Measurements from ENCODE around the gene CDC42EP2. TPM values are rescaled to one million over a fixed set of nuclear protein-coding genes. Genes with fewer than 3 reads are reported as not detected.
A peak's percentile ranks its signal among the peaks of the same experiment; 100 is the strongest.

CDC42EP2 gene
- total and polyA plus RNA-seq, 12 donors = 1.0 to 18.3 (median 4.9) TPM

DNA sequence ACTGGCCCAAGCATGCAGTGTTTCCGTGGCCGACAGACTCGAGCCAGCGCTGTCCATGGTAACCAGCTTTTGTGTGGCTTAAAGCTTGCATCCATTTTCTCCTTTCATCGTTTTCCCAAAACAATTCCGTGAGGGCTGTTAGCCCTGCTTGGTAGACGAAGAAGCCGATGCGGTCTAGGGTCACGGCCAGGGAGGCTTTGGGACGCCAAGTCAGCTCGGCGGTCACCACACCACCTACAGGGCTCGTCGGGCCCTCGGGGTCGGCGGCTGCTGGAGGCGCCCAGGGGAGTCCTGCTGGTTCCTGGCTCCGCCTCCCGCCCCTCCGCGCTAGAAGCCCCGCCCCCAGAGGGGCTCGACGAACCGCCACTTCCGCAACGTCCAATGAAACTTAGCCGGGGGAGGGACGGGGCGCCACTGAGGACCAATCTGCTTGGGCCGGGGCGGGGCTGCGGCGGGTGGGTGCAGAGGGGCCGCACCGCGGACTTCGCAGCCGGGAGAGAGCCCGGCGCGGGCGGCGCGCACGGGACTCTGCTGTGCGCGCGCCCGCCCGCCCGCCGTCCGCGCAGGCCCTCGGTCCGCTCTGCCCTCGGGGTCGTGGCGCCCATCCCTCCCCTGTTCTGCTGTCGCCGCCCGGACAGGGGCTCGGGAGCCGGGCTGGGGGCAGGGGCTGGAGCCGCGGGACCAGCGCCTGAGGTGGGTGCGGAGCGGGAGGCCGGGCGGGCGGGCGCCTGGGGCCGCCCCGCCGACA is 39.8 kb downstream of the CDC42EP2 start, which contains the start of gene TIGD3:
Gene TIGD3, plus strand, starts transcription at position 487 of the 748 bp plus-strand sequence. CDS start 1,058 bp downstream, outside the sequence.
- Histone ChIP-seq H3K27ac (peak within 1 kb of the TSS in 4 of 5 donors; percentile 15 to 79 (median 66)), H3K4me3 (peak within 1 kb of the TSS in 2 of 4 donors; percentile 41 to 79), H3K4me1 (replicated peaks in 1 of 2) (peaks cover 17 to 22% of the 10 kb centered on the region in 2 donors), H3K36me3 (replicated peaks in 1 of 2) (peaks cover 0 to 35% of the 10 kb centered on the region in 2 donors), H3K9me3 (replicated peaks in 1 of 3) (no peaks in the 10 kb centered on the region), H3K27me3 (no peaks in the 10 kb centered on the region)
- TF ChIP-seq CTCF (IDR thresholded peaks at IDR 0.05) (no peak), POLR2A (IDR thresholded peaks at IDR 0.05) (peak; percentile 74)
- peak; percentile 96 to 99 (median 98) for DNase-seq
- intact Hi-C loops (cut with DNase I) = loop anchor here in 1 of 2 donors (5.0 kb wide), 1 partner anchor 158 kb away; no protein-coding TSS in a partner anchor
- WGBS, 4 donors = 0 to 1% (median 1%) methylated on average over 18 to 79 of the region's 79 CpGs

- no peaks in the 10 kb centered on the region for H3K27me3 ChIP-seq
- no peaks in the 10 kb centered on the region for H3K9me3 ChIP-seq (replicated peaks in 1 of 3)
- peak overlapping the region in 2 of 4 donors; percentile 41 to 79 for H3K4me3 ChIP-seq
- peak in 4 of 7 donors; percentile 31 to 68 (median 45) for DNase-seq
- peaks cover 17 to 22% of the 10 kb centered on the region in 2 donors for H3K4me1 ChIP-seq (replicated peaks in 1 of 2)
- 3 to 9% (median 5%) methylated on average over 20 to 47 of the region's 47 CpGs for WGBS, 4 donors
- peaks cover 0 to 27% of the 10 kb centered on the region in 2 donors for H3K36me3 ChIP-seq (replicated peaks in 1 of 2)
- H3K27ac ChIP-seq = peak overlapping the region in 1 of 5 donors; percentile 52
- TF ChIP-seq POLR2A (IDR thresholded peaks at IDR 0.05) = no peak
- no peak for TF ChIP-seq CTCF (IDR thresholded peaks at IDR 0.05)
- intact Hi-C loops (cut with DNase I) = loop anchor here in 1 of 2 donors (5.0 kb wide), 1 partner anchor 157 kb away; no protein-coding TSS in a partner anchor
These were observed 40.5 kb downstream of the CDC42EP2 start for GRCh38 chr11:65355013-65355775.

- H3K4me1 ChIP-seq (replicated peaks in 1 of 2) = peaks cover 17 to 22% of the 10 kb centered on the region in 2 donors
- peak in 6 of 7 donors; percentile 47 to 80 (median 59) for DNase-seq
- 40 to 55% (median 42%) methylated on average over 14 to 35 of the region's 35 CpGs for WGBS, 4 donors
- peak overlapping the region in 1 of 5 donors; percentile 52 for H3K27ac ChIP-seq
- H3K4me3 ChIP-seq = peak overlapping the region in 2 of 4 donors; percentile 41 to 79
- intact Hi-C loops (cut with DNase I) = loop anchor here in 1 of 2 donors (5.0 kb wide), 1 partner anchor 156 kb away; no protein-coding TSS in a partner anchor
- no peaks in the 10 kb centered on the region for H3K9me3 ChIP-seq (replicated peaks in 1 of 3)
- H3K36me3 ChIP-seq (replicated peaks in 1 of 2) = peaks cover 0 to 20% of the 10 kb centered on the region in 2 donors
- TF ChIP-seq POLR2A (IDR thresholded peaks at IDR 0.05) = no peak
- no peak for TF ChIP-seq CTCF (IDR thresholded peaks at IDR 0.05)
- no peaks in the 10 kb centered on the region for H3K27me3 ChIP-seq
These were observed 41.2 kb downstream of the CDC42EP2 start for GRCh38 chr11:65355776-65356393.
